RWPE2 (cell line): ENCODE measurements around the gene MYO10.

Experiments used
- ATAC-seq: fragments of 200-7000 bp; cut with Tn5 transposase; 3 replicates; pipeline ENCODE4 v1.9.1; 2021; ENCODE audit warnings: low read depth
- DNase-seq: peaks from one replicate; pipeline ENCODE4 v3.0.0-alpha.2; 2020; ENCODE audit warnings: low spot score
- H3K27ac ChIP-seq: fragments of 450-650 bp; 2 replicates; pipeline ENCODE4 v1.5.1; 2017; ENCODE audit warnings: mild to moderate bottlenecking; ENCODE audit not compliant: poor library complexity, severe bottlenecking
- H3K27me3 ChIP-seq: fragments of 250-450 bp; sonication (Bioruptor Pico); 2 replicates; pipeline ENCODE4 v1.5.1; 2021; ENCODE audit warnings: mild to moderate bottlenecking, moderate library complexity; ENCODE audit not compliant: insufficient read depth, poor library complexity, severe bottlenecking
- H3K36me3 ChIP-seq: fragments of 250-450 bp; sonication (Bioruptor Pico); 2 replicates; pipeline ENCODE4 v1.5.1; 2020; ENCODE audit warnings: low read depth, mild to moderate bottlenecking, moderate library complexity
- H3K4me1 ChIP-seq: fragments of 250-450 bp; sonication (Bioruptor Pico); 2 replicates; pipeline ENCODE4 v1.5.1; 2021; ENCODE audit warnings: mild to moderate bottlenecking, moderate library complexity; ENCODE audit not compliant: insufficient read depth, poor library complexity, severe bottlenecking
- H3K4me3 ChIP-seq: fragments of 250-450 bp; sonication (Bioruptor Pico); 2 replicates; pipeline ENCODE4 v1.5.1; 2021; ENCODE audit warnings: mild to moderate bottlenecking, moderate library complexity; ENCODE audit not compliant: severe bottlenecking
- H3K9me3 ChIP-seq: fragments of 250-450 bp; sonication (Bioruptor Pico); 2 replicates; pipeline ENCODE4 v1.5.1; 2021; ENCODE audit warnings: mild to moderate bottlenecking, moderate library complexity; ENCODE audit not compliant: severe bottlenecking
- TF ChIP-seq, protein P1 (sequence below): fragments of 450-650 bp; IDR thresholded peaks from one replicate; pipeline ENCODE4 v1.5.1; 2017; ENCODE audit warnings: mild to moderate bottlenecking, moderate library complexity; ENCODE audit not compliant: poor library complexity, severe bottlenecking

Gene MYO10

DNA sequence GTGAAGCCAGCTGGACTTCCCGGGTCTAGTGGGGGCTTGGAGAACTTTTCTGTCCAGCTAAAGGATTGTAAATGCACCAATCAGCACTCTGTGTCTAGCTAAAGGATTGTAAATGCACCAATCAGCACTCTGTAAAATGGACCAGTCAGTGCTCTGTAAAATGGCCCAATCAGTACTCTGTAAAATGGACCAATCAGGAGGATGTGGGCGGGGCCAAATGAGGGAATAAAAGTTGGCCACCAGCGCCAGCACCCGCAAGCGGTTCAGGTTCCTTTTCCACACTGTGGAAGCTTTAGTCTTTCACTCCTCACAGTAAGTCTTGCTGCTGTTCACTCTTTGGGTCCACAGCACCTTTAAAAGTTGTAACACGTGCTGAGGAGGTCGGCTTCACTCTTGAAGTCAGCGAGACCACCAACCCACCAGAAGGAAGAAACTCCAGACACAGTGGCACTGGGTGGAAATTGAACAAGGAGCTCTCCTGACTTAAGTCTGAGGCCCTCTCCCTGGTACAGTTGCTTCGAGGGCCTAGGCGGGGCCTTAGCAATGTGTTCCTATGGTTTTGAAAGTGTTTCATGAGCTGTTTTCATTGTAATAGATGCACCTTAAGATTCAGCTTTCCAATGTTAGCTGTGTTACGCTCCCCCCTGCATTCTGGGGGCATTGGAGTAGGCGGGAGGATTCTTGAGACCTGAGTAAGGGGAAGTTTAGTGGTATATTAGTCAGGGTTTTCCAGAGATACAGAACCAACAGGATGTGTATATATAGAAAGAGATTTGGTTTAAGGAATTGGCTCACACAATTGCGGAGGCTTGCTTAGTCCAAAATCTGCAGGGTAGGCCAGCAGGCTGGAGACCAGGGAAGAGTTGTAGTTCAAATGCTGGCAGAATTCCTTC is 21.5 kb upstream of the MYO10 start:
- Histone ChIP-seq H3K4me1 (peaks cover 12% of the 10 kb centered on the region), H3K27me3 (no peaks in the 10 kb centered on the region), H3K36me3 (no peaks in the 10 kb centered on the region), H3K9me3 (no peaks in the 10 kb centered on the region), H3K4me3 (no peak overlapping the region), H3K27ac (peak overlapping the region; percentile 83)
- TF ChIP-seq, protein P1, sequence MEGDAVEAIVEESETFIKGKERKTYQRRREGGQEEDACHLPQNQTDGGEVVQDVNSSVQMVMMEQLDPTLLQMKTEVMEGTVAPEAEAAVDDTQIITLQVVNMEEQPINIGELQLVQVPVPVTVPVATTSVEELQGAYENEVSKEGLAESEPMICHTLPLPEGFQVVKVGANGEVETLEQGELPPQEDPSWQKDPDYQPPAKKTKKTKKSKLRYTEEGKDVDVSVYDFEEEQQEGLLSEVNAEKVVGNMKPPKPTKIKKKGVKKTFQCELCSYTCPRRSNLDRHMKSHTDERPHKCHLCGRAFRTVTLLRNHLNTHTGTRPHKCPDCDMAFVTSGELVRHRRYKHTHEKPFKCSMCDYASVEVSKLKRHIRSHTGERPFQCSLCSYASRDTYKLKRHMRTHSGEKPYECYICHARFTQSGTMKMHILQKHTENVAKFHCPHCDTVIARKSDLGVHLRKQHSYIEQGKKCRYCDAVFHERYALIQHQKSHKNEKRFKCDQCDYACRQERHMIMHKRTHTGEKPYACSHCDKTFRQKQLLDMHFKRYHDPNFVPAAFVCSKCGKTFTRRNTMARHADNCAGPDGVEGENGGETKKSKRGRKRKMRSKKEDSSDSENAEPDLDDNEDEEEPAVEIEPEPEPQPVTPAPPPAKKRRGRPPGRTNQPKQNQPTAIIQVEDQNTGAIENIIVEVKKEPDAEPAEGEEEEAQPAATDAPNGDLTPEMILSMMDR: no peak
- peak; percentile 99 for ATAC-seq
- peak; percentile 78 for DNase-seq

DNA sequence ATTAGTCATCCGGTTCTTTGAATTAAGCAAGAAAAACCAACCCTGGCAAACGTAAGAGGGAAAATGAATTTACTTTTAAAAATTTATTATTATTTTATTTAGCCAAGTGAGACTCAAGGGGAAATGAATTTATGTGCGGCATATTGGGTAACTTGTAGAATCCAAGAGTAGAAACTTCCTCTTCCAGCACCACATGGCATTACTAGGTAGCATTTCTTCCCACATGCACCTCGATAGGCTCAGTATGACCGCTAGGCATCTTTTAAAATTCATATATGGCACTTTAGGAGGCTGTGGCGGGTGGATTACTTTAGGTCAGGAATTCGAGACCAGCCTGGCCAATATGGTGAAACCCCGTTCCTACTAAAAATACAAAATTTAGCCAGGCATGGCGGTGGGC is 17.6 kb upstream of the MYO10 start:
- H3K36me3 ChIP-seq: no peaks in the 10 kb centered on the region
- H3K4me1 ChIP-seq: peaks cover 12% of the 10 kb centered on the region
- no peaks in the 10 kb centered on the region for H3K27me3 ChIP-seq
- TF ChIP-seq, protein P1: no peak
- H3K27ac ChIP-seq: no peak overlapping the region
- DNase-seq (no peak), ATAC-seq (no peak)
- no peak overlapping the region for H3K4me3 ChIP-seq
- no peaks in the 10 kb centered on the region for H3K9me3 ChIP-seq

DNA sequence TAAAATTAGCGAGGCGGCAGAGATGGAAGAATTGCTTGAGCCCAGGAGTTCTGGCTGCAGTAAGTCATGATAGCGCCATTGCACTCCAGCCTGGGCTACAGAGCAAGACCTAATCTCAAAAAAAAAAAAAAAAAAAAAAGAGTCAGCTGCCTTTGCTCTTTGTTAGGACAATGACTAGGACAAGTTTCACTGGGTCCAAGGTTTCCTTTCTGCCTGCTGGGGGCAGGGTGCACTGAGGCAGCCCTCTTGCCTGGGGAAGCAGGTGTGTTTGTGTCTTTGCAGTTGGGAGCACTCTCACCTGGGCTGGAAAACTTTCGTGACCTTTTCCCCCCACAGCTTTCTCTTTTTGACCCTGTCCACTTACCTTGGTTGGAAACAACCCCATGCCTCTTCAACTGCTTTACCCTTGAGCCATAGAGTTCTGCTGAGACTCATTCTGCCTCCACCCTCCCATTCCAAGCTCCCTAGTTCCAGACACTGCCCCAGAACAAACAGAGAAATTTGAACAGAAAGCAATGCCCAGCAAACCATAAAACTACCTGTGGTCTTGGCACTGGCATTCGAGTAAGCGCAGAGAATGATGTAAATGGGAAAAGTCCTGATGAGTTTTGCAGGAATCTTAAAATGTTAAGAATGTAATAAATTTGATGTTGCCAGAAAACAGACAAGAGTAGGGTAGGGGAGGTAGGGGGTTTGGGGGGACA is 17.0 kb upstream of the MYO10 start:
- ATAC-seq (no peak), DNase-seq (no peak)
- H3K27ac ChIP-seq: no peak overlapping the region
- H3K36me3 ChIP-seq: no peaks in the 10 kb centered on the region
- H3K4me1 ChIP-seq: peaks cover 8% of the 10 kb centered on the region
- H3K27me3 ChIP-seq: no peaks in the 10 kb centered on the region
- TF ChIP-seq, protein P1: no peak
- H3K4me3 ChIP-seq: no peak overlapping the region
- no peaks in the 10 kb centered on the region for H3K9me3 ChIP-seq

DNA sequence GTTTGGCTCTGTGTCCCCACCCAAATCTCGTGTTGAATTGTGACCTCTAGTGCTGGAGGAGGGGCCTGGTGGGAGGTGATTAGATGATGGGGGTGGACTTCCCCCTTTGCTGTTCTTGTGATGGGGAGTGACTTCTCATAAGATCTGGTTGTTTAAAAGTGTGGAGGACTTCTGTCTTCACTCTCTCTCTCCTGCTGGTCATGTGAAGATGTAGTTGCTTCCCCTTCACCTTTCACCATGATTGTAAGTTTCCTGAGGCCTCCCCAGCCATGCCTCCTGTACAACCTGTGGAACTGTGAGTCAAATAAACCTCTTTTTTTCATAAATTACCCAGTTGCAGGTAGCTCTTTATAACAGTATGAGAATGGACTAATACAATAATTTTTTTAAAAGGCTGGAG is 10.6 kb upstream of the MYO10 start:
- Histone ChIP-seq H3K27me3 (no peaks in the 10 kb centered on the region), H3K36me3 (no peaks in the 10 kb centered on the region), H3K4me1 (no peaks in the 10 kb centered on the region), H3K27ac (no peak overlapping the region), H3K9me3 (no peaks in the 10 kb centered on the region), H3K4me3 (no peak overlapping the region)
- ATAC-seq (no peak), DNase-seq (no peak)
- TF ChIP-seq, protein P1: no peak
